GM12872 (cell line): ENCODE data around the gene IL16.

ENCODE experiments used
- CTCF ChIP-seq: IDR thresholded peaks from 3 replicates; pipeline ENCODE4 v1.5.1; 2011; ENCODE audit warnings: low read depth, mild to moderate bottlenecking, low read length, moderate library complexity; ENCODE audit not compliant: insufficient read depth

IL16 gene

GRCh38 chr15:81279621-81280485, 83.2 kb downstream of the IL16 start:
- no peak for TF ChIP-seq CTCF

- TF ChIP-seq CTCF: no peak
Observed at GRCh38 chr15:81280696-81281455, 84.2 kb downstream of the IL16 start.

- no peak for TF ChIP-seq CTCF
Observed at GRCh38 chr15:81281456-81281735, 84.7 kb downstream of the IL16 start.

- TF ChIP-seq CTCF: no peak
Observed at GRCh38 chr15:81281766-81282605, 85.3 kb downstream of the IL16 start.

GRCh38 chr15:81282606-81282895, 85.9 kb downstream of the IL16 start:
- no peak for TF ChIP-seq CTCF

GRCh38 chr15:81282911-81283310, 86.2 kb downstream of the IL16 start:
- no peak for TF ChIP-seq CTCF
